PFSK-1 (cell line): ENCODE data around the gene PIK3CD.

Experiments
- FOXP2 ChIP-seq: optimal IDR thresholded peaks from 2 replicates; pipeline ENCODE3; 2011; ENCODE audit warnings: borderline replicate concordance, control low read depth, inconsistent platforms; ENCODE audit not compliant: insufficient read depth; ENCODE audit errors: extremely low read length, extremely low read depth
- POLR2AphosphoS5 ChIP-seq: IDR thresholded peaks from 2 replicates; pipeline ENCODE4 v1.6.1; 2012; ENCODE audit warnings: low read depth, mild to moderate bottlenecking, control low read depth, low read length, moderate library complexity
- REST ChIP-seq, 2 experiments: IDR thresholded peaks; 2 replicates each; pipeline versions ENCODE4 v1.6.1 to v1.8.0; 2011 to 2012; ENCODE audit warnings: low read depth in 2 of 2, low read length in 2 of 2, control low read depth in 1 of 2, inconsistent platforms in 1 of 2, mild to moderate bottlenecking in 1 of 2, moderate library complexity in 1 of 2; ENCODE audit not compliant: insufficient read depth in 1 of 2

DNA sequence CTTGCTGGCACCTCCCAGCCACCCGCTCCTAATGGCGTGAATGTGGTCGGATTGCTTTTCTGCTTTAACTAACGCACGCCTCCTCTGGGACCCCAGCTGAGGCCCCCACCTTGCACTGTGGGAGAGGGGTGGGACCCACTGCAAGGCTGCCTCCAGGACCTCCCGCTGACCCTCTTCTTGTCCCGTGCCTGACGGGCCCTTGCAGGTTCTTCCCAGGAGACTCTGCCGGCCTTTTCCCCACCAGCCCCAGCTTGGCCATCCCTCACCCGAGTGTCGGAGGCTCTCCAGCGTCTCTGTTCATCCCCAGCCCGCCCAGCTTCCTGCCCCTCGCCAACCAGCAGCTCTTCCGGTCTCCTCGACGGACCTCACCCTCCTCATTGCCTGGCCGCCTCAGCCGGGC is 44.2 kb upstream of the PIK3CD start:
- TF ChIP-seq FOXP2 (no peak), REST (IDR thresholded peaks at IDR 0.05; ENCODE audit: insufficient read depth in 1 of 2, low read depth in 2 of 2, low read length in 2 of 2) (no peak), POLR2AphosphoS5 (no peak)
